Natural killer cell (primary cell): ENCODE data around the gene ABCA9. TPM values are rescaled to one million over a fixed set of nuclear protein-coding genes. Genes with fewer than 3 reads are reported as not detected.
"Not testable (repeated sequence)": the region's sequence is repeated elsewhere in the genome, so short reads cannot be mapped to it uniquely, and the experiment has no call there.

Experiments used
- ATAC-seq, 3 donors: fragments of 150-1000 bp in 2 of 3; fragments of 200-7000 bp in 1 of 3; cut with Tn5 transposase; 1 replicate in 1 of 3; 2 replicates in 2 of 3; pipeline ENCODE4 v1.10.0; 2021; ENCODE audit warnings: mild to moderate bottlenecking in 2 of 3, moderate library complexity in 2 of 3
- DNase-seq, 2 donors: peaks; one replicate each; pipeline versions ENCODE4 v3.0.0 to v3.0.0-alpha.2; 2013 to 2021; ENCODE audit warnings: mixed read lengths in 1 of 2
- H3K27ac ChIP-seq: one replicate; pipeline ENCODE4 v1.5.1; 2013; ENCODE audit warnings: mild to moderate bottlenecking, low read length
- H3K27me3 ChIP-seq: one replicate; pipeline ENCODE4 v1.6.1; 2013; ENCODE audit warnings: low read length; ENCODE audit not compliant: control insufficient read depth, insufficient read depth
- H3K36me3 ChIP-seq: one replicate; pipeline ENCODE4 v1.6.1; 2013; ENCODE audit warnings: low read length; ENCODE audit not compliant: control insufficient read depth, insufficient read depth
- H3K4me1 ChIP-seq: one replicate; pipeline ENCODE4 v1.6.1; 2013; ENCODE audit warnings: low read length; ENCODE audit not compliant: control insufficient read depth, insufficient read depth
- H3K4me3 ChIP-seq: one replicate; pipeline ENCODE4 v1.5.1; 2013; ENCODE audit warnings: low read length
- H3K9me3 ChIP-seq: one replicate; pipeline ENCODE4 v1.6.1; 2013; ENCODE audit warnings: low read length; ENCODE audit not compliant: control insufficient read depth, insufficient read depth
- H3K27ac Mint-ChIP-seq, 2 donors: one replicate each; pipeline ENCODE4 v1.8.0; 2022; ENCODE audit warnings: mild to moderate bottlenecking in 2 of 2, mixed read lengths in 2 of 2, moderate library complexity in 1 of 2
- H3K27me3 Mint-ChIP-seq, 2 donors: one replicate each; pipeline ENCODE4 v1.8.0; 2022; ENCODE audit warnings: low read depth in 2 of 2, mixed read lengths in 2 of 2
- H3K36me3 Mint-ChIP-seq: one replicate; pipeline ENCODE4 v1.8.0; 2022; ENCODE audit warnings: mixed read lengths
- H3K4me1 Mint-ChIP-seq, 2 donors: one replicate each; pipeline ENCODE4 v1.8.0; 2022; ENCODE audit warnings: mixed read lengths in 2 of 2
- H3K4me3 Mint-ChIP-seq: one replicate; pipeline ENCODE4 v1.8.0; 2022; ENCODE audit warnings: mild to moderate bottlenecking, moderate library complexity, mixed read lengths
- H3K9me3 Mint-ChIP-seq, 2 donors: one replicate each; pipeline ENCODE4 v1.8.0; 2022; ENCODE audit warnings: mixed read lengths in 2 of 2
- CTCF ChIP-seq: fragments of 200-600 bp; IDR thresholded peaks from one replicate; pipeline ENCODE4 v1.8.0; 2022; ENCODE audit warnings: antibody characterized with exemption
- WGBS: methylation state at CpG from one replicate; pipeline ENCODE4 v1.1.7; 2013; ENCODE audit warnings: missing lambda C conversion rate; ENCODE audit not compliant: insufficient coverage; 5-methylcytosine and 5-hydroxymethylcytosine counted together
- intact Hi-C: fragments of 100-400 bp; cut with micrococcal nuclease; formaldehyde crosslinking; loops from one replicate; pipeline ENCODE4 v1.14.2; 2022
- total RNA-seq, 4 donors: library from RNA; stranded (reverse); fragments of 120-200 nt in 1 of 4; gene quantifications; one replicate each; pipeline versions ENCODE4 v1.2.3 to v1.2.4, GENCODE V29; 2013 to 2022

ABCA9 gene
- total RNA-seq, 3 donors from 2014 or later (not counting 1 experiment from before 2014, with no cell fraction given), result 0.05 to 1.2 (median 0.63) TPM

DNA sequence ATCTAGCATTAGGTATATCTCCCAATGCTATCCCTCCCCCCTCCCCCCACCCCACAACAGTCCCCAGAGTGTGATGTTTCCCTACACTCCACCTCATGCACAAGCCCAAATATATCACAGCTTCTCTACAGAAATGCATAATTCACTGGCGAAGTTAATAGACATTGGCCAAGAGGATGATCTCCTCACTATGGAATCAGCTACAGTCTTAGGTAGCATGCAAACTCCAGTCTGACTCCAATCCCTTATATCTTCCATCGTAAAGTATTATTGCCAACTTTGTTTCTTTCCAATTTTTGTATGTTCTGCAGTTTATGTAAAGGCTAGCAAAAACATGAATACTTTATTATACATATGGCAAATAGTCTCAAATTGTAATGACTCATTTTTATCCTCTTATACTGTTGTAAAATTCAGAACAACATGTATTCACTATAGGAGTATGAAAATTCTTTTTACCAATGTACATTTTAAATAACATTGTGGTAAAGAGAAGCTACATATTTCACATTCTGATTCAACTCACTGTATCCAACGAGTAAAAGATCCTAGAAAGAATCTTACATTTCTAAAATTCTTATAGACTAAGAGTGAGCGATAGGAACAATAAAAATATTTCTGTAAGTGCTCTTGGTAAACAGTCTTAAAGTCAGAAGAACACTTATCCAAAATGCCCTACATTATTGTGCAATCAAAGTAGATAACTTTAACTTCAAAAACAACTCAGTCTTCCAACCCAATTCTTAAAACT is 106.4 kb downstream of the ABCA9 start:
- H3K27me3 Mint-ChIP-seq, result peaks cover 5 to 18% of the 10 kb centered on the region in 2 donors
- no peak for ATAC-seq
- H3K4me3 ChIP-seq, result no peak overlapping the region
- 95% methylated on average over 1 of the region's 4 CpGs for WGBS
- no peaks in the 10 kb centered on the region for H3K4me1 ChIP-seq
- H3K4me1 Mint-ChIP-seq, result no peaks in the 10 kb centered on the region
- H3K27ac ChIP-seq, result no peak overlapping the region
- TF ChIP-seq CTCF, result no peak
- no peaks in the 10 kb centered on the region for H3K36me3 ChIP-seq
- H3K27ac Mint-ChIP-seq, result no peak overlapping the region
- no peaks in the 10 kb centered on the region for H3K9me3 Mint-ChIP-seq
- H3K4me3 Mint-ChIP-seq, result no peak overlapping the region
- intact Hi-C loops, result no loop called here
- no peaks in the 10 kb centered on the region for H3K9me3 ChIP-seq
- DNase-seq, result no peak
- no peaks in the 10 kb centered on the region for H3K36me3 Mint-ChIP-seq
- H3K27me3 ChIP-seq, result no peaks in the 10 kb centered on the region

DNA sequence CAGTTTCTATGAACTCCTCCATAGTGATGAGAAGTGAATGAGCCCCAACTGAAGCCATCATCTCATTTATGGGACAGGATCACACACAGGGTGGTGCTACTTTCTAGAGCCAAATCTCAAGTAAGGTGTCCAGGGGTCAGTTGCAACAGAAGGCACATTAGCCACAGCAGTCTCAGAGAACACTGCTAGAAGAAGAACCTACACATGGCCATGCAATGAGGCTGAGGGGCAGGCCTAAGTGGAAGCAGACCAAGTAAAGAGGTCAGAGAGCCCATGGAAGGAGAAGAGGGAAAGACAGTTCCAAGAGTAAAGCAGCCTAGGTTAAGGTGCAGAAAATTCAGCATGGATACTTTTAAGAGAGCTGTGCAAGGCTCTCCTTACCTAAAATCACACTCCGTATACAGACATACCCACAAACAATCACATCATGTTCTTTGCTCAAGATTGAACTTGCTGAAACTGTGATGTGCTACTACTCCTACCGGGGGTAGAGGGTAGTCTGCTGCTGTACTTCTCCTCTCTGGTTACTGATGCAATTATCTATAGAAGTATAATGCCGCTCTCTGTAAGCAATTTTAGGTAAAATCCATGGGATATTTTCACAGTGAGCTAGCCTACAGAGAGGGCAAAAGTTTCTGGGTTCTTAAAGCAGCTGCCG is 107.3 kb downstream of the ABCA9 start:
- no peak for ATAC-seq
- Histone ChIP-seq H3K27me3 (no peaks in the 10 kb centered on the region), H3K36me3 (no peaks in the 10 kb centered on the region), H3K27ac (no peak overlapping the region), H3K9me3 (no peaks in the 10 kb centered on the region), H3K4me3 (no peak overlapping the region), H3K4me1 (no peaks in the 10 kb centered on the region)
- no peaks in the 10 kb centered on the region for H3K36me3 Mint-ChIP-seq
- H3K9me3 Mint-ChIP-seq, result no peaks in the 10 kb centered on the region
- H3K27me3 Mint-ChIP-seq, result peaks cover 9 to 26% of the 10 kb centered on the region in 2 donors
- intact Hi-C loops, result no loop called here
- TF ChIP-seq CTCF, result no peak
- no peak overlapping the region for H3K27ac Mint-ChIP-seq
- WGBS, result 91% methylated on average over 4 of the region's 4 CpGs
- no peak overlapping the region for H3K4me3 Mint-ChIP-seq
- DNase-seq, result no peak
- H3K4me1 Mint-ChIP-seq, result no peaks in the 10 kb centered on the region

DNA sequence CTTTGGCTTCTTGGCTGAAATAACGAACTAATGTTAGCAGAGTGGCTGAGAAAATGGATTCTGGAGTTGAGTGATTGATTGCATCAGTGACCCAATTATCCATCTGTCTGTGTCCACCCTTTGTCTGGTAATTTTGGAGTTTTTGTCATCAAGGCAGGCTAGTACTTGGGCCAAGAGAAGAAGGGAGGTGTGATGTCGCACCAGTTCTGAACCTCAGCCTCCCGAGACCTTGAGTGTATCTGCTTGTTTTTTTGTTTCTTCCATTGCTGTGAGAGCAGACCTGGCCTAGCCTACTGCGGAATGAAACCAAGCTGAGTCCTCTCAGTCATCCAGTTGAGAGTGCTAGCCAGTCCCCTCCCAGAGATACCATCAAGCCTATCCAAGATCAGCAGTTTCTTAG is 110.0 kb downstream of the ABCA9 start:
- DNase-seq, result no peak
- 91% methylated on average over 4 of the region's 4 CpGs for WGBS
- Histone ChIP-seq H3K27ac (no peak overlapping the region), H3K27me3 (no peaks in the 10 kb centered on the region), H3K4me3 (no peak overlapping the region), H3K9me3 (no peaks in the 10 kb centered on the region), H3K4me1 (no peaks in the 10 kb centered on the region), H3K36me3 (no peaks in the 10 kb centered on the region)
- no peak for ATAC-seq
- Mint-ChIP-seq H3K27me3 (peaks cover 7 to 27% of the 10 kb centered on the region in 2 donors), H3K36me3 (no peaks in the 10 kb centered on the region), H3K27ac (no peak overlapping the region), H3K4me1 (no peaks in the 10 kb centered on the region), H3K4me3 (no peak overlapping the region), H3K9me3 (no peaks in the 10 kb centered on the region)
- TF ChIP-seq CTCF, result no peak
- intact Hi-C loops, result no loop called here

DNA sequence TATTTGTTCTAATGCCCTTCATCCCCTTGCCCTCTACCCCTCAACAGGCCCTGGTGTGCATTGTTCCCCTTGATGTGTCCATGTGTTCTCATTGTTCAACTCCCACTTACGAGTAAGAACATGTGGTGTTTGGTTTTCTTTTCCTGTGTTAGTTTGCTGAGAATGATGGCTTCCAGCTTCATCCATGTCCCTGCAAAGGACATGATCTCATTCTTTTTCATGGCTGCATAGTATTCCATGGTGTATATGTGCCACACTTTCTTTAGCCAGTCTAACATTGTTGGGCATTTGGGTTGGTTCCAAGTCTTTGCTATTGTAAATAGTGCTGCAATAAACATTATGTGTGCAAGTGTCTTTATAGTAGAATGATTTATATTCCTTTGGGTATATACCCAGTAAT is 112.9 kb downstream of the ABCA9 start:
- H3K27me3 Mint-ChIP-seq, result peaks cover 14 to 25% of the 10 kb centered on the region in 2 donors
- H3K36me3 Mint-ChIP-seq, H3K27ac Mint-ChIP-seq, intact Hi-C loops, H3K36me3 ChIP-seq, H3K4me1 ChIP-seq, DNase-seq, H3K27ac ChIP-seq, H3K9me3 Mint-ChIP-seq, H3K9me3 ChIP-seq, H3K27me3 ChIP-seq, H3K4me3 ChIP-seq, H3K4me1 Mint-ChIP-seq, ATAC-seq, H3K4me3 Mint-ChIP-seq: not testable (repeated sequence)
- WGBS, result 100% methylated on average over 1 of the region's 1 CpG
